SK-N-SH (cell line): ENCODE results near the gene LRP1.

ENCODE experiments used
- EP300 ChIP-seq, 2 experiments: IDR thresholded peaks; 2 replicates each; pipeline versions ENCODE4 v1.4.0 to v1.6.1; 2012; ENCODE audit warnings: borderline replicate concordance in 1 of 2, low read depth in 1 of 2, low read length in 1 of 2
- RAD21 ChIP-seq: IDR thresholded peaks from 2 replicates; pipeline ENCODE4 v1.6.1; 2012; ENCODE audit warnings: mild to moderate bottlenecking, low read length
- RXRA ChIP-seq: IDR thresholded peaks from 2 replicates; pipeline ENCODE4 v1.4.0; 2012; ENCODE audit warnings: low read depth, mild to moderate bottlenecking, borderline replicate concordance
- TF ChIP-seq, protein P1 (sequence below): fragments of 200-600 bp; sonication (generic); IDR thresholded peaks from 2 replicates; pipeline ENCODE4 v1.6.1; 2017; ENCODE audit warnings: antibody characterized with exemption, mild to moderate bottlenecking, moderate library complexity
- TF ChIP-seq, protein P2 (sequence below): IDR thresholded peaks from 2 replicates; pipeline ENCODE4 v1.6.1; 2012; ENCODE audit warnings: mild to moderate bottlenecking, low read depth, low read length, moderate library complexity

DNA sequence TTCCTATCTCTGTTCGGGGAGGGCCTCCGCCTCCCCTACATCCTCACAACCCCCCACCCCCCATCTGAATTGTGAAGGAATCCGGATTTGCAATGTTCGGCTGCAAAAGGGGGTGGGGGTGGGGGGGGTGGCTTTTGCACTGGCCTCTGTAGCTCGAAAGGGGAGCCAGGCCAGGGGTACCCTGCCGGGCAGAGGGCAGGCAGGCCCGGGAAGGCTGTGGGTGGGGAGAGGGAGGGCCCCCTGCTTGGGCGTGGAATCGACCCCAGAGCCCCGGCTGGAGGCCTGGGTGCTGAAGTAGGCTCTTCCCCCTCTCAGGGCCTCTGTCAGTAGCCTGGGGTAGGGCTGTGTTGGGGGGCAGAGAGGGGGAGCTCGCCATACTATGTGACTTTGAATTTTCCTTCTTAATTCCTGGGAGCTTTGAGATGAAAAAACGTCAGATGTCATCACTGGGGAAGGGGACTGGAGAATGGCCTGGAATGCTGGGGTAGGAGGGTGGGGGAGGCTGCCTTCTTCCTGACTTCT is 1.1 kb downstream of the LRP1 start:
- TF ChIP-seq, protein P1, sequence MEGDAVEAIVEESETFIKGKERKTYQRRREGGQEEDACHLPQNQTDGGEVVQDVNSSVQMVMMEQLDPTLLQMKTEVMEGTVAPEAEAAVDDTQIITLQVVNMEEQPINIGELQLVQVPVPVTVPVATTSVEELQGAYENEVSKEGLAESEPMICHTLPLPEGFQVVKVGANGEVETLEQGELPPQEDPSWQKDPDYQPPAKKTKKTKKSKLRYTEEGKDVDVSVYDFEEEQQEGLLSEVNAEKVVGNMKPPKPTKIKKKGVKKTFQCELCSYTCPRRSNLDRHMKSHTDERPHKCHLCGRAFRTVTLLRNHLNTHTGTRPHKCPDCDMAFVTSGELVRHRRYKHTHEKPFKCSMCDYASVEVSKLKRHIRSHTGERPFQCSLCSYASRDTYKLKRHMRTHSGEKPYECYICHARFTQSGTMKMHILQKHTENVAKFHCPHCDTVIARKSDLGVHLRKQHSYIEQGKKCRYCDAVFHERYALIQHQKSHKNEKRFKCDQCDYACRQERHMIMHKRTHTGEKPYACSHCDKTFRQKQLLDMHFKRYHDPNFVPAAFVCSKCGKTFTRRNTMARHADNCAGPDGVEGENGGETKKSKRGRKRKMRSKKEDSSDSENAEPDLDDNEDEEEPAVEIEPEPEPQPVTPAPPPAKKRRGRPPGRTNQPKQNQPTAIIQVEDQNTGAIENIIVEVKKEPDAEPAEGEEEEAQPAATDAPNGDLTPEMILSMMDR: no peak
- no peak for TF ChIP-seq RAD21
- TF ChIP-seq, protein P2, sequence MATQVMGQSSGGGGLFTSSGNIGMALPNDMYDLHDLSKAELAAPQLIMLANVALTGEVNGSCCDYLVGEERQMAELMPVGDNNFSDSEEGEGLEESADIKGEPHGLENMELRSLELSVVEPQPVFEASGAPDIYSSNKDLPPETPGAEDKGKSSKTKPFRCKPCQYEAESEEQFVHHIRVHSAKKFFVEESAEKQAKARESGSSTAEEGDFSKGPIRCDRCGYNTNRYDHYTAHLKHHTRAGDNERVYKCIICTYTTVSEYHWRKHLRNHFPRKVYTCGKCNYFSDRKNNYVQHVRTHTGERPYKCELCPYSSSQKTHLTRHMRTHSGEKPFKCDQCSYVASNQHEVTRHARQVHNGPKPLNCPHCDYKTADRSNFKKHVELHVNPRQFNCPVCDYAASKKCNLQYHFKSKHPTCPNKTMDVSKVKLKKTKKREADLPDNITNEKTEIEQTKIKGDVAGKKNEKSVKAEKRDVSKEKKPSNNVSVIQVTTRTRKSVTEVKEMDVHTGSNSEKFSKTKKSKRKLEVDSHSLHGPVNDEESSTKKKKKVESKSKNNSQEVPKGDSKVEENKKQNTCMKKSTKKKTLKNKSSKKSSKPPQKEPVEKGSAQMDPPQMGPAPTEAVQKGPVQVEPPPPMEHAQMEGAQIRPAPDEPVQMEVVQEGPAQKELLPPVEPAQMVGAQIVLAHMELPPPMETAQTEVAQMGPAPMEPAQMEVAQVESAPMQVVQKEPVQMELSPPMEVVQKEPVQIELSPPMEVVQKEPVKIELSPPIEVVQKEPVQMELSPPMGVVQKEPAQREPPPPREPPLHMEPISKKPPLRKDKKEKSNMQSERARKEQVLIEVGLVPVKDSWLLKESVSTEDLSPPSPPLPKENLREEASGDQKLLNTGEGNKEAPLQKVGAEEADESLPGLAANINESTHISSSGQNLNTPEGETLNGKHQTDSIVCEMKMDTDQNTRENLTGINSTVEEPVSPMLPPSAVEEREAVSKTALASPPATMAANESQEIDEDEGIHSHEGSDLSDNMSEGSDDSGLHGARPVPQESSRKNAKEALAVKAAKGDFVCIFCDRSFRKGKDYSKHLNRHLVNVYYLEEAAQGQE: no peak
- no peak for TF ChIP-seq EP300 (IDR thresholded peaks at IDR 0.05; ENCODE audit: borderline replicate concordance in 1 of 2, low read depth in 1 of 2, low read length in 1 of 2)
- TF ChIP-seq RXRA: no peak
